ENCODE measurements around the gene DENND4A.

The DENND4A gene

GRCh38 chr15:65793818-65794104 lies 1.7 kb upstream of the DENND4A start:
- H3K4me3 ChIP-seq (ENCODE audit: low read length) = no peak overlapping the region
- DNase-seq (ENCODE audit: low read depth) = no peak
- TF ChIP-seq CTCF (IDR thresholded peaks at IDR 0.05; ENCODE audit: insufficient read depth, low read depth, low read length, missing control alignments) = no peak

GRCh38 chr15:65792988-65793817 lies 1.1 kb upstream of the DENND4A start:
- H3K4me3 ChIP-seq (ENCODE audit: low read length) = peak overlapping the region; percentile 82
- no peak for TF ChIP-seq CTCF (IDR thresholded peaks at IDR 0.05; ENCODE audit: insufficient read depth, low read depth, low read length, missing control alignments)
- no peak for DNase-seq (ENCODE audit: low read depth)

DNA sequence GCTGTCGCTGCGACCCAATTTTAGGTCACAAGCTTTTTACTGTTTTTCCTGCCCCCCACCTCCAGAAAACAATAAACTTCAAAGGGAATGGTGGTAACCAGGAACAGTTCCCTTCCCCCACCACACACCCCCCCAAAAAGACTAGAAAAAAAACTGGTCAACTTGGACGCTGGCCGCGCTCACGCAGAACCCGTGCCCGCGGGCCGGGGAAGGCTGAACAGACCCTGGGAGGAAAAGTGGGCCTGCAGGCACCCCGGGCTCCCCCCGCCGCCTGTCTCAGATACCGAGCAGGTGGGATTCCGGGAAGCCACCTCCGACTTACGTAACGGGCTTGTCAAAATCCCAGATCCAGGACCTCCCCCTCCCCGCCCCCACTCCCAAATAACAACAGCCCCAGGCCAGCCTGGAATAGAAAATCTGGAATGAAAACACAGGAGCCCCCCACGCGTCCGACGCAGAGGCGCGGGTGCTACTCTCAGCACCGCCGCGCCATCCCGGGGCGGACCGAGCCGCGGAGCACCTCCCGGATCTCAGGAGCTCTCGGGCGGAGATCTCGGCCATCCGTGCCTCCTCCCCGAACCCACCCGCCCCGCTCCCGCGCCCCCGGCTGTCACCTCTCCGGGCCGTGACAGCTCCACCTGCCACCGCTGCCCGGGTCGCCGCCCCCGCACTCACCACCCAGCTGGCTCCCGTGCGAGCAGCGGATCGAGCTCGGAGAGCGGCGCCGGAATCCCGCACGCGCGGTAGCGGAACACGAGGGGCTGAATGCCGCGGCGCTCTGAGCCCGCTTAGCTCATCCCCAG lies 557 bp downstream of the DENND4A start:
- TF ChIP-seq CTCF (IDR thresholded peaks at IDR 0.05; ENCODE audit: insufficient read depth, low read depth, low read length, missing control alignments) = no peak
- H3K4me3 ChIP-seq (ENCODE audit: low read length) = peak overlapping the region; percentile 82
- no peak for DNase-seq (ENCODE audit: low read depth)

- H3K4me3 ChIP-seq (ENCODE audit: low read length) = peak overlapping the region; percentile 82
- TF ChIP-seq CTCF (IDR thresholded peaks at IDR 0.05; ENCODE audit: insufficient read depth, low read depth, low read length, missing control alignments) = peak; percentile 4
- DNase-seq (ENCODE audit: low read depth) = peak; percentile 25
Measured at GRCh38 chr15:65790694-65791334, 1.3 kb downstream of the DENND4A start.

GRCh38 chr15:65789759-65790425 lies 2.2 kb downstream of the DENND4A start:
- TF ChIP-seq CTCF (IDR thresholded peaks at IDR 0.05; ENCODE audit: insufficient read depth, low read depth, low read length, missing control alignments) = no peak
- no peak overlapping the region for H3K4me3 ChIP-seq (ENCODE audit: low read length)
- no peak for DNase-seq (ENCODE audit: low read depth)

DNA sequence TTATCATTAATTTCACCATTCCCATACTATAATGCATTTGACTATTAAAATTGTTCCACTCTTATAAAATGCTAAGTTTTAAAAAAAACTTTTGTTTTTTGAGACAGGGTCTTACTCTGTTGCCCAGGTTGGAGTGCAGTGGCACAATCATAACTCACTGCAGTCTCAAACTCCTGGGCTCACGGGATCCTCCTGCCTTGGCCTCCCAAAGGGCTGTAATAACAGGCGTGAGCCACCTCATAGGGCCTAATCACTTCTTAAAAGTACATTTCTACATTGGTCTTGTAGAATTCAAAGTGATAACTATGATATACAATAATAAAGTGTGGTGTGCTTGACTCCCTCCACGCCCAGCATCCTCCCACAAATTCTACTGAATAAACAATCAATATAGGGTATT lies 3.0 kb downstream of the DENND4A start:
- DNase-seq (ENCODE audit: low read depth) = no peak
- no peak for TF ChIP-seq CTCF (IDR thresholded peaks at IDR 0.05; ENCODE audit: insufficient read depth, low read depth, low read length, missing control alignments)
- H3K4me3 ChIP-seq (ENCODE audit: low read length) = no peak overlapping the region

All from epithelial cell of esophagus (primary cell).